Bronchial epithelial cell (primary cell): ENCODE measurements around the gene NXPH2. TPM values are rescaled to one million over a fixed set of nuclear protein-coding genes. Genes with fewer than 3 reads are reported as not detected.

Source experiments
- DNase-seq: peaks from one replicate; pipeline ENCODE4 v3.0.0-alpha.2; 2010; ENCODE audit warnings: low read depth
- FAIRE-seq: peaks from 2 replicates; lab custom pipeline; 2011; peaks lifted over from hg19 to GRCh38; lab: Jason Lieb, UNC
- H3K27me3 ChIP-seq: 2 replicates; pipeline ENCODE4 v1.5.1; 2011; ENCODE audit warnings: low read length; ENCODE audit not compliant: control insufficient read depth, insufficient read depth
- H3K36me3 ChIP-seq: 2 replicates; pipeline ENCODE4 v1.5.1; 2011; ENCODE audit warnings: low read length; ENCODE audit not compliant: control insufficient read depth, insufficient read depth
- H3K4me3 ChIP-seq: 2 replicates; pipeline ENCODE4 v1.5.1; 2011; ENCODE audit warnings: mild to moderate bottlenecking, low read depth, low read length, control low read depth
- total RNA-seq: library from RNA; depleted of rRNA; stranded (reverse); fragments of >200 nt; gene quantifications from 2 replicates; pipeline ENCODE4 v1.2.1, GENCODE V29; 2014
- TF ChIP-seq, protein P1 (sequence below): IDR thresholded peaks from 2 replicates; pipeline ENCODE4 v1.5.1; 2011; ENCODE audit warnings: mild to moderate bottlenecking, moderate library complexity, low read length, control low read depth, inconsistent platforms; ENCODE audit not compliant: insufficient read depth, severe bottlenecking

NXPH2 gene
- total RNA-seq, 1 donor from 2014 or later = not detected

DNA sequence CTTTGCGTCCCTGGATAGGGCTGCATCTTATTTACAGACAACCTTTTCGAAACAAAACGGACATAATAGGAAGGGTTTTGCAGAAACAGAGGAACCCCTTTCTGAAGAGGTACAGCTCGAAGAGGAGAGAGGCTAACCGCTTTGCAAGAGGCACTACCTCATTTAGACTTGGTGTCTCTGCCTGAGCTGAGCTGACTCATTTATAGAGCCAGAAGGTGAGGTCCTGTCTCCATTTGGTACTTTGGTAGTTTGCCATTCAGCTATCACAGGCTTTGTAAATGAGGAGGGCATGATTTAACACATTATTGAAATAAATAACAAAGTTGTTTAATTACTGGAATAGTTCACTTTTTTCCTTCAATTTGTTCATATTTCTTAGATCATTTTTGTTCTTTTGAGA is 2.2 kb upstream of the NXPH2 start:
- TF ChIP-seq, protein P1, sequence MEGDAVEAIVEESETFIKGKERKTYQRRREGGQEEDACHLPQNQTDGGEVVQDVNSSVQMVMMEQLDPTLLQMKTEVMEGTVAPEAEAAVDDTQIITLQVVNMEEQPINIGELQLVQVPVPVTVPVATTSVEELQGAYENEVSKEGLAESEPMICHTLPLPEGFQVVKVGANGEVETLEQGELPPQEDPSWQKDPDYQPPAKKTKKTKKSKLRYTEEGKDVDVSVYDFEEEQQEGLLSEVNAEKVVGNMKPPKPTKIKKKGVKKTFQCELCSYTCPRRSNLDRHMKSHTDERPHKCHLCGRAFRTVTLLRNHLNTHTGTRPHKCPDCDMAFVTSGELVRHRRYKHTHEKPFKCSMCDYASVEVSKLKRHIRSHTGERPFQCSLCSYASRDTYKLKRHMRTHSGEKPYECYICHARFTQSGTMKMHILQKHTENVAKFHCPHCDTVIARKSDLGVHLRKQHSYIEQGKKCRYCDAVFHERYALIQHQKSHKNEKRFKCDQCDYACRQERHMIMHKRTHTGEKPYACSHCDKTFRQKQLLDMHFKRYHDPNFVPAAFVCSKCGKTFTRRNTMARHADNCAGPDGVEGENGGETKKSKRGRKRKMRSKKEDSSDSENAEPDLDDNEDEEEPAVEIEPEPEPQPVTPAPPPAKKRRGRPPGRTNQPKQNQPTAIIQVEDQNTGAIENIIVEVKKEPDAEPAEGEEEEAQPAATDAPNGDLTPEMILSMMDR = no peak
- FAIRE-seq = no peak
- no peaks in the 10 kb centered on the region for H3K36me3 ChIP-seq
- peaks cover 34% of the 10 kb centered on the region for H3K27me3 ChIP-seq
- DNase-seq = no peak
- H3K4me3 ChIP-seq = no peak overlapping the region

DNA sequence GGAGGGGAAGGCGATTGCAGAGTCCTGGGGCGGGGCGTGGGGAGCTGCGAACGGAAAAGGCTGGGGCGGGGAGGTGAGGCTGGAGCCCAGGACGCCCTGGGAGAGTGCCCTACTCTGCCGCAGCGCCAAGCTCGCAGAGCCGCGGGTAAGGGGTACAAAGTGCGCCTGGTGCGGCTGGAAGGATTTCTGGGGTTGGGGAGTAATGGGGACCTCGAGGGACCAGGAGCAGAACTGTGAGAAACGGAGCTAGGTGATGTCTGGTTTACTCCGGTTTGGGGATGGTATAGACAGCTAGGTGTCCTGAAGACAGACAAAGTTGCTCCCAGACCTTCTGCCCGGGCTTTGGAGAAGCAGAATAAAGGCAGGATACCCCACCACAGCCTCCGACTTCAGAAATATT is 718 bp upstream of the NXPH2 start:
- Histone ChIP-seq H3K4me3 (no peak overlapping the region), H3K27me3 (peaks cover 34% of the 10 kb centered on the region), H3K36me3 (no peaks in the 10 kb centered on the region)
- FAIRE-seq = no peak
- TF ChIP-seq, protein P1 = no peak
- DNase-seq = no peak

DNA sequence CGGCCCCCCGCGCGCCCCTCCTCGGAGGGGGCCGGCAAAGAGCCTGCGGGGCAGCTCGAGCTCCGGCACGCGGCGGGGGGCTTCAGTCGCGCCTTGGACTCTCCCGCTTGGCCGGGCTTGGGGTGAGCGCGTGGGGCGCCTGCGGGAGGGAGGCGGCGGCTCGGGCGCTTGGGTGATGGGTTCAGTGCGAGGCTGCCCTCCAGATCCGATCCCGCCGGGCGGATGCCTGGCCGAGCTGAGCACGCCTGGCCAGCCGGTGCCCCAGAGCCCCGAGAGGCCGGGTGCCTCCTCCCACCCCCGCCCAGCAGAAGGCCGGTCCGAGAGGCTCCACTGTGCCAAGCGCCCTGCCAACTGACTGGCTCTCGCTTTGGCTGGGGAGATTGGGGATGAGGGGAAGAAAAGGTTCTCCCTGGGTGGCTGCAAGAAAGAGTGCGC is 273 bp upstream of the NXPH2 start:
- FAIRE-seq = no peak
- TF ChIP-seq, protein P1 = no peak

DNA sequence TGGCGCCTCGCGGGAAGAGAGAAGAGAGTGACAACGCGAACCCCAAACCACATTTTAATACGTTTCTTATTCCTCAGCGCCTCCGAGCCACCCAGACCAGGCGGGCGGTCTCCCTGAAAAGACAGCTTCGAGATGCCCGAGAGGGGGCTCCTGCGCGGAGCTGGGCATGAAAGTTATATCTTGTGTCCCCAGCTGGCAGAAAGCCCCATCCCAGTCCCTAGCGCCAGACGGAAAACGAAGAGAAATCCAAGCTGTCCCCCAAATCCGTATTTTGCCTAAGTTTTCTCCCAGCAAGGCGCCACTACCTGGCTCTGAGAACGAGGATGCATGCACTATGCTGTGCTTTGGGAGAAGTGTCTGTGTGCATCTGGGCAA is 797 bp downstream of the NXPH2 start:
- Histone ChIP-seq H3K27me3 (peaks cover 35% of the 10 kb centered on the region), H3K36me3 (no peaks in the 10 kb centered on the region), H3K4me3 (no peak overlapping the region)
- TF ChIP-seq, protein P1 = no peak
- FAIRE-seq (no peak), DNase-seq (no peak)

More for the DNA sequence above, 273 bp upstream of the NXPH2 start:
- Histone ChIP-seq H3K36me3 (no peaks in the 10 kb centered on the region), H3K27me3 (peaks cover 34% of the 10 kb centered on the region), H3K4me3 (no peak overlapping the region)
- no peak for DNase-seq

DNA sequence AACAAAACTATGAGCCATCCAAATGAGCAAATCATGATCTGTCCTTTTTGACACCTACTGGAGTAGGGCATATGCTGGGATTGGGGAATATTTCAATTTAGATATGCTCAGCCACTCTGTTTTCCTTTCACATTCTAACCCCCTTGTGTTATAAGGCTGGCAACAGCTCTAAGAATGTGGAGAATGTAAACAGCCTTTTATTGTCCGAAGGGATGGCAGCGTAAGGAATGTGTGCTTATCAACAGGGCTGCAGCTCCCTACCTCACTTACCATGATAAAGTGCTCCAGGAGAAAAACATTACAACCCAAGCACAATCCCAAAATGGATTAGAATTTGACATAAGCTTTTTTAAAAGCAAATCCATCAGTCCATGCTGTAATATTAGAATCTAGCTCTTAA is 2.2 kb downstream of the NXPH2 start:
- FAIRE-seq (no peak), DNase-seq (no peak)

More for the DNA sequence above, 2.2 kb downstream of the NXPH2 start:
- TF ChIP-seq, protein P1 = no peak
- Histone ChIP-seq H3K36me3 (no peaks in the 10 kb centered on the region), H3K27me3 (peaks cover 35% of the 10 kb centered on the region), H3K4me3 (no peak overlapping the region)
